Tibial nerve (tissue), 4 donors: ENCODE measurements around the gene TMCC2. TPM values are rescaled to one million over a fixed set of nuclear protein-coding genes. Genes with fewer than 3 reads are reported as not detected.

ENCODE experiments used
- DNase-seq, 2 donors: peaks; one replicate each; pipeline ENCODE4 v3.0.0-alpha.2; 2019; ENCODE audit warnings: low spot score in 2 of 2
- H3K27ac ChIP-seq, 4 donors: fragments of 200-600 bp; sonication (generic) in 3 of 4; one replicate each; pipeline ENCODE4 v1.5.1; 2017 to 2019; ENCODE audit warnings: mild to moderate bottlenecking in 1 of 4
- H3K27me3 ChIP-seq, 2 donors: fragments of 200-600 bp; sonication (generic) in 1 of 2; one replicate each; pipeline versions ENCODE4 v1.5.1 to v1.6.0; 2017 to 2019
- H3K36me3 ChIP-seq, 3 donors: fragments of 200-600 bp; sonication (generic); one replicate each; pipeline ENCODE4 v1.5.1; 2018 to 2019
- H3K4me1 ChIP-seq, 4 donors: fragments of 200-600 bp; sonication (generic) in 3 of 4; one replicate each; pipeline ENCODE4 v1.5.1; 2017 to 2019
- H3K4me3 ChIP-seq, 4 donors: fragments of 200-600 bp; sonication (generic) in 3 of 4; one replicate each; pipeline ENCODE4 v1.5.1; 2017 to 2019; ENCODE audit warnings: mild to moderate bottlenecking in 1 of 4, moderate library complexity in 1 of 4
- H3K9me3 ChIP-seq, 4 donors: fragments of 200-600 bp; sonication (generic) in 3 of 4; one replicate each; pipeline ENCODE4 v1.5.1; 2017 to 2019
- EP300 ChIP-seq, 2 donors: sonication (generic); formaldehyde crosslinking; IDR thresholded peaks; one replicate each; pipeline ENCODE4 v1.6.1; 2017; ENCODE audit warnings: antibody characterized with exemption in 2 of 2, mild to moderate bottlenecking in 1 of 2
- POLR2A ChIP-seq, 2 donors: fragments of 450-650 bp; IDR thresholded peaks; one replicate each; pipeline ENCODE4 v1.6.1; 2017; ENCODE audit warnings: antibody characterized with exemption in 2 of 2, mild to moderate bottlenecking in 2 of 2, moderate library complexity in 2 of 2
- WGBS, 2 donors: methylation state at CpG; one replicate each; pipeline ENCODE4 v1.1.5; 2018; 5-methylcytosine and 5-hydroxymethylcytosine counted together
- total RNA-seq, 4 donors: library from RNA; depleted of rRNA; stranded (reverse); fragments of >200 nt; gene quantifications; one replicate each; pipeline ENCODE4 v1.1.0, GENCODE V29; 2016
- TF ChIP-seq, protein P1 (sequence below), 5 experiments: fragments of 200-600 bp in 3 of 5; fragments of 450-650 bp in 2 of 5; sonication (generic) in 3 of 5; IDR thresholded peaks; one replicate each; pipeline ENCODE4 v1.5.1; 2016 to 2019; ENCODE audit warnings: antibody characterized with exemption in 5 of 5, mild to moderate bottlenecking in 3 of 5, moderate library complexity in 2 of 5

TMCC2 gene
- total RNA-seq, 4 donors from 2014 or later = 2.4 to 4.8 (median 2.7) TPM

DNA sequence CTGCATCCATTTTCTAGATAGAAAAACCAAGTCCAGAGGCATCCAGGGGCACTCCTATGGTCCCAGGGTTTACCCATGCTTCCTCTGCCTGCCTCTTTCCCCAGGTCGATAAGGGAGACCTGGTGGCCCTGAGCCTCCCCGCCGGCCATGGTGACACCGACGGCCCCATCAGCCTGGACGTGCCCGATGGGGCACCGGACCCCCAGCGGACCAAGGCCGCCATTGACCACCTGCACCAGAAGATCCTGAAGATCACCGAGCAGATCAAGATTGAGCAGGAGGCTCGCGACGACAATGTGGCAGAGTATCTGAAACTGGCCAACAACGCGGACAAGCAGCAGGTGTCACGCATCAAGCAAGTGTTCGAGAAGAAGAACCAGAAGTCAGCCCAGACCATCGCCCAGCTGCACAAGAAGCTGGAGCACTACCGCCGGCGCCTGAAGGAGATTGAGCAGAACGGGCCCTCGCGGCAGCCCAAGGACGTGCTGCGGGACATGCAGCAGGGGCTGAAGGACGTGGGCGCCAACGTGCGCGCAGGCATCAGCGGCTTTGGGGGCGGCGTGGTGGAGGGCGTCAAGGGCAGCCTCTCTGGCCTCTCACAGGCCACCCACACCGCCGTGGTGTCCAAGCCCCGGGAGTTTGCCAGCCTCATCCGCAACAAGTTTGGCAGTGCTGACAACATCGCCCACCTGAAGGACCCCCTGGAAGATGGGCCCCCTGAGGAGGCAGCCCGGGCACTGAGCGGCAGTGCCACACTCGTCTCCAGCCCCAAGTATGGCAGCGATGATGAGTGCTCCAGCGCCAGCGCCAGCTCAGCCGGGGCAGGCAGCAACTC is 41.3 kb downstream of the TMCC2 start:
- Histone ChIP-seq H3K4me3 (no peak overlapping the region), H3K27ac (no peak overlapping the region), H3K27me3 (no peaks in the 10 kb centered on the region), H3K4me1 (peaks cover 0 to 39% (median 0%) of the 10 kb centered on the region in 4 donors), H3K36me3 (peaks cover 0 to 35% (median 0%) of the 10 kb centered on the region in 3 donors), H3K9me3 (no peaks in the 10 kb centered on the region)
- TF ChIP-seq, protein P1, sequence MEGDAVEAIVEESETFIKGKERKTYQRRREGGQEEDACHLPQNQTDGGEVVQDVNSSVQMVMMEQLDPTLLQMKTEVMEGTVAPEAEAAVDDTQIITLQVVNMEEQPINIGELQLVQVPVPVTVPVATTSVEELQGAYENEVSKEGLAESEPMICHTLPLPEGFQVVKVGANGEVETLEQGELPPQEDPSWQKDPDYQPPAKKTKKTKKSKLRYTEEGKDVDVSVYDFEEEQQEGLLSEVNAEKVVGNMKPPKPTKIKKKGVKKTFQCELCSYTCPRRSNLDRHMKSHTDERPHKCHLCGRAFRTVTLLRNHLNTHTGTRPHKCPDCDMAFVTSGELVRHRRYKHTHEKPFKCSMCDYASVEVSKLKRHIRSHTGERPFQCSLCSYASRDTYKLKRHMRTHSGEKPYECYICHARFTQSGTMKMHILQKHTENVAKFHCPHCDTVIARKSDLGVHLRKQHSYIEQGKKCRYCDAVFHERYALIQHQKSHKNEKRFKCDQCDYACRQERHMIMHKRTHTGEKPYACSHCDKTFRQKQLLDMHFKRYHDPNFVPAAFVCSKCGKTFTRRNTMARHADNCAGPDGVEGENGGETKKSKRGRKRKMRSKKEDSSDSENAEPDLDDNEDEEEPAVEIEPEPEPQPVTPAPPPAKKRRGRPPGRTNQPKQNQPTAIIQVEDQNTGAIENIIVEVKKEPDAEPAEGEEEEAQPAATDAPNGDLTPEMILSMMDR (IDR thresholded peaks at IDR 0.05) = no peak
- TF ChIP-seq EP300 (IDR thresholded peaks at IDR 0.05) = no peak
- TF ChIP-seq POLR2A (IDR thresholded peaks at IDR 0.05) = no peak
- no peak for DNase-seq
- WGBS, 2 donors = 94 to 97% methylated on average over 32 to 48 of the region's 48 CpGs

DNA sequence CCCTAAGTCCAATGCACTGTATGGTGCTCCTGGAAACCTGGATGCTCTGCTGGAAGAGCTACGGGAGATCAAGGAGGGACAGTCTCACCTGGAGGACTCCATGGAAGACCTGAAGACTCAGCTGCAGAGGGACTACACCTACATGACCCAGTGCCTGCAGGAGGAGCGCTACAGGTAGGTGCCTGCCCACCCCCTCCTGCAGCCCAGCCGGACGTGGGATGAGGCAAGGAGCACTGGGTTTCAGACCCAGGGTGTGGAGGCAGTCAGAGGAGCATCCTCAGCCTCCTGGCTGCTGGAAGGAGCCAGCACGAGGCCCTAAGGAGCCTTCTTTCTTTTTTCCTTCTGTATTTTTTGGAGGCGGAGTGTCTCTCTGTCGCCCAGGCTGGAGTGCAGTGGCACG is 42.0 kb downstream of the TMCC2 start:
- no peak for DNase-seq

DNA sequence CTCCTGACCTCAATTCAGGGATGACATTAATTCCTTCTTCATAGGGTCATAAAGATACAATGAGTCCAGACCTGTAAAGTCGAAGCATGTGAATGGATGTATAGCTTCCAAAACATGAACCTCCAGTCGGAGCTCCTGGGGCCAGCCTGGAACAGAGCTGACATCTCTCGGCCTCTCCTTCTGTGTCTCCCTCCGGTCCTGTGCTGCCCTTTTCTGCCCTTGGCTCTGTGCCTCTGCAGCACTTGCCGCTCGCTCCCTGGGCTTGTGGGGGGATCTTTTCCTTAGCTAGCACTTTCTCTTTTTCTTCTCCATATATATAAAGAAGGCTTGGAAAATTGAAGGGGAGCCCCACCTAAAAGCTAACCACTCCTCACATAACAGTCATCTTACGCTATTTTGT is 42.5 kb downstream of the TMCC2 start:
- H3K4me3 ChIP-seq = no peak overlapping the region
- DNase-seq = no peak
- H3K36me3 ChIP-seq = peaks cover 0 to 35% (median 0%) of the 10 kb centered on the region in 3 donors
- no peaks in the 10 kb centered on the region for H3K9me3 ChIP-seq
- peaks cover 0 to 39% (median 0%) of the 10 kb centered on the region in 4 donors for H3K4me1 ChIP-seq
- TF ChIP-seq POLR2A (IDR thresholded peaks at IDR 0.05) (no peak), EP300 (IDR thresholded peaks at IDR 0.05) (no peak)
- TF ChIP-seq, protein P1 (IDR thresholded peaks at IDR 0.05) = no peak
- no peak overlapping the region for H3K27ac ChIP-seq
- 59 to 64% methylated on average over 7 of the region's 7 CpGs for WGBS, 2 donors
- no peaks in the 10 kb centered on the region for H3K27me3 ChIP-seq

More for the DNA sequence above, 42.0 kb downstream of the TMCC2 start:
- H3K27me3 ChIP-seq = no peaks in the 10 kb centered on the region
- 92 to 94% methylated on average over 7 to 8 of the region's 8 CpGs for WGBS, 2 donors
- no peak overlapping the region for H3K27ac ChIP-seq
- no peak overlapping the region for H3K4me3 ChIP-seq
- H3K9me3 ChIP-seq = no peaks in the 10 kb centered on the region
- peaks cover 0 to 35% (median 0%) of the 10 kb centered on the region in 3 donors for H3K36me3 ChIP-seq
- TF ChIP-seq EP300 (IDR thresholded peaks at IDR 0.05) (no peak), POLR2A (IDR thresholded peaks at IDR 0.05) (no peak)
- peaks cover 0 to 39% (median 0%) of the 10 kb centered on the region in 4 donors for H3K4me1 ChIP-seq

DNA sequence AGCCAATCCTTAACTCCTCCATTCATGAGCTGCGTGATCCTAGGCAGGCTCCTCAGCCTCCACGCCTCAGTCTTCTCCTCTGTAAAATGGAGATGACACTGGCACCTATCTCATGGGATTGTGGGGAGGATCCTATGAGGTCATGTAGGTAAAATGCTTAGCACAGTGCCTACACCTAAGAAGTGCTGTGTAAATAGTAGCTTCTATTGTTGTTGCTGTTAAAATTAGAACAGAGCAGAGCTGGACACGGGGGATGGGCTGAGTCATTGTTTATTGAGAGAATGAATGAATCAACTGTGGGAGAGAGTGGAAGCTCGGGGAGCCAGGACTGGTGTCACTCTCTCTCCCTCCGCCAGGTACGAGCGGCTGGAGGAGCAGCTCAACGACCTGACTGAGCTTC is 43.0 kb downstream of the TMCC2 start:
- WGBS, 2 donors = 65 to 70% methylated on average over 8 of the region's 8 CpGs
- H3K4me1 ChIP-seq = peaks cover 0 to 39% (median 0%) of the 10 kb centered on the region in 4 donors

DNA sequence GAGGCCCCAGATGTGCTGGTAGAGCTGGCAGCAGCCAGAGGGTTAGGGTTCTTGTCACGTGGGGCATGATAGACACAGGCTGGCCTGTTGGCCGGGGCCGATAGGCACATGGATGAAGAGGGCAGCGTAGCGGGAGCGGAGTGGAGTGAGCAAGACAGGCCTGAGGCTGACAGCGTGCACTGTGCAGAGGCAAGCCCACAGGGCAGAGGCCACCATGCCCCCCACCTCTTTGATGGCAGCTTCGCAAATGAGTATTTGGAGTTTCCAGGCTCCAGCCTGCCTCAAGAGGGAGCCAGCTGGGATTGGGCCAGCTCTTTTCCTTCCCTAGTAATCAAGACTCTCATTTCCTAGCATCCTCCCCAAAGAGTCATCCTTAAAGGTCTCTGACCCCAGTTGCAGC is 43.5 kb downstream of the TMCC2 start:
- 57 to 62% methylated on average over 8 of the region's 8 CpGs for WGBS, 2 donors
- peak in 1 of 2 donors; percentile 46 for DNase-seq
- H3K4me1 ChIP-seq = peaks cover 0 to 38% (median 0%) of the 10 kb centered on the region in 4 donors

More for the DNA sequence above, 43.0 kb downstream of the TMCC2 start:
- TF ChIP-seq EP300 (IDR thresholded peaks at IDR 0.05) (no peak), POLR2A (IDR thresholded peaks at IDR 0.05) (no peak)
- TF ChIP-seq, protein P1 (IDR thresholded peaks at IDR 0.05) = no peak
- H3K9me3 ChIP-seq = no peaks in the 10 kb centered on the region
- no peaks in the 10 kb centered on the region for H3K27me3 ChIP-seq
- DNase-seq = no peak
- peaks cover 0 to 35% (median 0%) of the 10 kb centered on the region in 3 donors for H3K36me3 ChIP-seq
- H3K4me3 ChIP-seq = no peak overlapping the region
- H3K27ac ChIP-seq = no peak overlapping the region

More for the DNA sequence above, 43.5 kb downstream of the TMCC2 start:
- TF ChIP-seq, protein P1 (IDR thresholded peaks at IDR 0.05) = no peak
- peak in 1 of 2 donors; percentile 11 for TF ChIP-seq EP300 (IDR thresholded peaks at IDR 0.05)
- Histone ChIP-seq H3K36me3 (peaks cover 0 to 35% (median 0%) of the 10 kb centered on the region in 3 donors), H3K4me3 (no peak overlapping the region), H3K27me3 (no peaks in the 10 kb centered on the region), H3K9me3 (no peaks in the 10 kb centered on the region), H3K27ac (no peak overlapping the region)
